MCF 10A (cell line): ENCODE results near the gene DCAF5. TPM values are rescaled to one million over a fixed set of nuclear protein-coding genes. Genes with fewer than 3 reads are reported as not detected.

ENCODE experiments used
- BruUV-seq: library from RNA; stranded (reverse); fragments of 400-500 nt; replicated peaks from 2 replicates; lab custom pipeline; 2021; lab: Mats Ljungman, UMichigan
- CTCF ChIA-PET: fragments of 300-600 bp; sonication (Branson Sonifier 250); formaldehyde crosslinking; extraction: SDS; loops from one replicate; lab custom pipeline; 2021; ENCODE audit warnings: antibody characterized with exemption, inconsistent platforms; lab: Yijun Ruan, JAX
- POLR2A ChIA-PET: fragments of 300-600, 350-650 bp; sonication (Branson Sonifier 250); formaldehyde crosslinking; extraction: SDS; loops from one replicate; lab custom pipeline; 2020; ENCODE audit warnings: antibody characterized with exemption, inconsistent platforms; lab: Yijun Ruan, JAX
- DNase-seq: peaks from one replicate; pipeline ENCODE4 v3.0.0-alpha.2; 2018; ENCODE audit not compliant: unreplicated experiment
- H3K27ac Mint-ChIP-seq: one replicate; pipeline ENCODE4 v1.8.0; 2022; ENCODE audit warnings: mild to moderate bottlenecking, low read depth, mixed read lengths; ENCODE audit not compliant: unreplicated experiment
- H3K27me3 Mint-ChIP-seq: one replicate; pipeline ENCODE4 v1.8.0; 2022; ENCODE audit warnings: mixed read lengths; ENCODE audit not compliant: insufficient read depth, unreplicated experiment
- H3K36me3 Mint-ChIP-seq: one replicate; pipeline ENCODE4 v1.8.0; 2022; ENCODE audit warnings: mild to moderate bottlenecking, moderate library complexity, mixed read lengths; ENCODE audit not compliant: insufficient read depth, unreplicated experiment
- H3K4me1 Mint-ChIP-seq: one replicate; pipeline ENCODE4 v1.8.0; 2022; ENCODE audit warnings: mixed read lengths; ENCODE audit not compliant: insufficient read depth, unreplicated experiment
- H3K4me3 Mint-ChIP-seq: one replicate; pipeline ENCODE4 v1.8.0; 2022; ENCODE audit warnings: mild to moderate bottlenecking, moderate library complexity, mixed read lengths; ENCODE audit not compliant: unreplicated experiment
- H3K9me3 Mint-ChIP-seq: one replicate; pipeline ENCODE4 v1.8.0; 2022; ENCODE audit warnings: mixed read lengths; ENCODE audit not compliant: unreplicated experiment
- intact Hi-C: fragments of 100-400 bp; cut with micrococcal nuclease; formaldehyde crosslinking; loops from 2 replicates; pipeline ENCODE4 v1.14.1; 2022
- total RNA-seq: library from RNA; stranded (reverse); gene quantifications from 2 replicates; pipeline ENCODE4 v1.2.3, GENCODE V29; 2022
- TF ChIP-seq, protein P1 (sequence below): fragments of 200-600 bp; IDR thresholded peaks from one replicate; pipeline ENCODE4 v1.8.0; 2022; ENCODE audit warnings: antibody characterized with exemption, mild to moderate bottlenecking; ENCODE audit not compliant: unreplicated experiment

Gene DCAF5
- total RNA-seq, 1 experiment from 2014 or later, result 37.7 TPM

DNA sequence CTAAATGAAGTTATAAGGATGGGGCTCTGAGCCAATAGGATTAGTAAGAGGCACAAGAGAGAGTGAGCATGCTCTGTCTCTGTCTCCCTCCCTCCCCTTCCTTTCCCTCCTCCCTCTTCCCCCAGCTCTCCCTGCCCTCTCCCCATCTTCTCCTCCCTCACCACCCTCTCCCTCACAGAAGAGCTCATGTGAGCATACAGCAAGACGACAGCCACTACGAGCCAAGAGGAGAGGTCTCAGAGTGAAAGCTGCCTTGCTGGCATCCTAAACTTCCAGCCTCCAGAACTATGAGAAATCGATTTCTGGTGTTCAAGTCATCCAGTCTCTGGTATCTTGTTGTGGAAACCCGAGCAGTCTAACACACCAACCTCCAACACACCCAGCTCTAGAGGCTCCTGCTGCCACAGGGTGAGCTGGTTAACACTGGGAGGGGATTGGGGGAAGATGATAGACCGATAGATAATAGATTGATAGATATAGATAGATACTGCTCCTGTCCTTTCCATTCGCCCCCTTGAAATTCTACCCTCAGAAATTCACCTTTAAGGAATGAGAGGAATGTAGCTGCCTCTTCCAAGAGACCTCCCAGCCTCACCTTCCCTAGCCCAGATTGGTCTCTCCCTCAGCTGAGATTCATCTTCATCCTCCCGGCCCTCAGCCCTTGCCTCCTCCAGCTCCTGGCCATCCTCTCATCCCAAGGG is 148.0 kb downstream of the DCAF5 start:
- intact Hi-C loops, result no loop called here
- ChIA-PET POLR2A (no interaction called here), CTCF (interaction anchor here (1.1 kb wide), 1 partner anchor 65 kb away, joined by 3 read pairs; no protein-coding TSS in a partner anchor)
- Mint-ChIP-seq H3K27ac (no peak overlapping the region), H3K4me3 (no peak overlapping the region), H3K4me1 (peaks cover 12% of the 10 kb centered on the region), H3K9me3 (no peaks in the 10 kb centered on the region), H3K27me3 (peaks cover 11% of the 10 kb centered on the region), H3K36me3 (no peaks in the 10 kb centered on the region)
- TF ChIP-seq, protein P1, sequence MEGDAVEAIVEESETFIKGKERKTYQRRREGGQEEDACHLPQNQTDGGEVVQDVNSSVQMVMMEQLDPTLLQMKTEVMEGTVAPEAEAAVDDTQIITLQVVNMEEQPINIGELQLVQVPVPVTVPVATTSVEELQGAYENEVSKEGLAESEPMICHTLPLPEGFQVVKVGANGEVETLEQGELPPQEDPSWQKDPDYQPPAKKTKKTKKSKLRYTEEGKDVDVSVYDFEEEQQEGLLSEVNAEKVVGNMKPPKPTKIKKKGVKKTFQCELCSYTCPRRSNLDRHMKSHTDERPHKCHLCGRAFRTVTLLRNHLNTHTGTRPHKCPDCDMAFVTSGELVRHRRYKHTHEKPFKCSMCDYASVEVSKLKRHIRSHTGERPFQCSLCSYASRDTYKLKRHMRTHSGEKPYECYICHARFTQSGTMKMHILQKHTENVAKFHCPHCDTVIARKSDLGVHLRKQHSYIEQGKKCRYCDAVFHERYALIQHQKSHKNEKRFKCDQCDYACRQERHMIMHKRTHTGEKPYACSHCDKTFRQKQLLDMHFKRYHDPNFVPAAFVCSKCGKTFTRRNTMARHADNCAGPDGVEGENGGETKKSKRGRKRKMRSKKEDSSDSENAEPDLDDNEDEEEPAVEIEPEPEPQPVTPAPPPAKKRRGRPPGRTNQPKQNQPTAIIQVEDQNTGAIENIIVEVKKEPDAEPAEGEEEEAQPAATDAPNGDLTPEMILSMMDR, result no peak
- no peak for DNase-seq
- no TSS peak for BruUV-seq

DNA sequence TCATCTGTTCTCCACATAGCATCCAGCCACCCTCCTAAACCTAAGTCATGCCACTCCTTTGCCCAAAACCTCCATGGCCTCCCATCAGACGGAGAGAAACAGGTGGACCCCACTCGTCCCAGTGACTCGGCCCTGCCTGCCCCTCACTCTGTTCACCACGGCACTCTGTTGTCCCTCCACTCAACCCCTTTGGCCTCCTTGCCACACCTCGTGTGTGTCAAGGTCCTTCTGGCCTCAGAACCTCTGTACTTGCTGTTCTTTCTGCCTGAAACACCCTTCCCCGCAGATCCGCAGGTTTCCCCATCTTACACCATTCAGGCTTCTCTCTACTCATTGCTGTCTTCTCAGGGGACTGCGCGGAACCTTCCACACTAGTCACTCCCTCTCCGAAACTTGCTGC is 149.3 kb downstream of the DCAF5 start:
- Mint-ChIP-seq H3K9me3 (no peaks in the 10 kb centered on the region), H3K27ac (no peak overlapping the region), H3K4me1 (peaks cover 12% of the 10 kb centered on the region), H3K27me3 (peaks cover 11% of the 10 kb centered on the region), H3K4me3 (no peak overlapping the region), H3K36me3 (no peaks in the 10 kb centered on the region)
- intact Hi-C loops, result no loop called here
- TF ChIP-seq, protein P1, result no peak
- POLR2A ChIA-PET, result interaction anchor here (0.6 kb wide), 2 partner anchors 42 to 99 kb away, joined by 3 to 4 read pairs; no protein-coding TSS in a partner anchor
- no peak for DNase-seq
- BruUV-seq, result no TSS peak
- CTCF ChIA-PET, result interaction anchor here (0.5 kb wide), 1 partner anchor 48 kb away, joined by 3 read pairs; no protein-coding TSS in a partner anchor

GRCh38 chr14:69002069-69002468 is 150.8 kb downstream of the DCAF5 start:
- ChIA-PET CTCF (interaction anchor here (0.7 to 0.9 kb wide), 3 partner anchors 12 to 90 kb away, joined by 3 read pairs; no protein-coding TSS in a partner anchor), POLR2A (interaction anchor here (0.6 to 1.0 kb wide), 2 partner anchors 10 to 1120 kb away, joined by 3 read pairs; no protein-coding TSS in a partner anchor)
- H3K9me3 Mint-ChIP-seq, result no peaks in the 10 kb centered on the region
- peak; percentile 47 for DNase-seq
- no peak overlapping the region for H3K4me3 Mint-ChIP-seq
- H3K27ac Mint-ChIP-seq, result no peak overlapping the region
- H3K27me3 Mint-ChIP-seq, result peaks cover 11% of the 10 kb centered on the region
- peaks cover 12% of the 10 kb centered on the region for H3K4me1 Mint-ChIP-seq
- intact Hi-C loops, result no loop called here
- H3K36me3 Mint-ChIP-seq, result no peaks in the 10 kb centered on the region
- BruUV-seq, result no TSS peak
- TF ChIP-seq, protein P1, result peak; percentile 22

GRCh38 chr14:69001375-69001774 is 151.5 kb downstream of the DCAF5 start:
- CTCF ChIA-PET, result interaction anchor here (0.9 kb wide), 1 partner anchor 11 kb away, joined by 3 read pairs; no protein-coding TSS in a partner anchor
- no peaks in the 10 kb centered on the region for H3K36me3 Mint-ChIP-seq
- TF ChIP-seq, protein P1, result no peak
- no peak for DNase-seq
- H3K27ac Mint-ChIP-seq, result no peak overlapping the region
- H3K4me3 Mint-ChIP-seq, result no peak overlapping the region
- H3K9me3 Mint-ChIP-seq, result no peaks in the 10 kb centered on the region
- intact Hi-C loops, result no loop called here
- H3K27me3 Mint-ChIP-seq, result peaks cover 11% of the 10 kb centered on the region
- POLR2A ChIA-PET, result interaction anchor here (1.0 kb wide), 1 partner anchor 9 kb away, joined by 3 read pairs; no protein-coding TSS in a partner anchor
- BruUV-seq, result no TSS peak
- H3K4me1 Mint-ChIP-seq, result peaks cover 12% of the 10 kb centered on the region

Other genes starting within 250 kb of the DCAF5 start
- gene ACTN1, start 173.8 kb downstream of the DCAF5 start, total RNA-seq, result 239 and 312 TPM in 2 replicates
- gene EXD2, start 38.4 kb upstream of the DCAF5 start, total RNA-seq, result 17.7 and 18.7 TPM in 2 replicates
- gene GALNT16, start 107.0 kb upstream of the DCAF5 start, total RNA-seq, result not detected in 2 replicates
- gene ERH, start 245.2 kb upstream of the DCAF5 start, total RNA-seq, result 245 and 279 TPM in 2 replicates
- gene SLC39A9, start 245.6 kb upstream of the DCAF5 start, total RNA-seq, result 69.7 and 71.3 TPM in 2 replicates